ENCODE data around the gene AACS.

Gene AACS, protein sequence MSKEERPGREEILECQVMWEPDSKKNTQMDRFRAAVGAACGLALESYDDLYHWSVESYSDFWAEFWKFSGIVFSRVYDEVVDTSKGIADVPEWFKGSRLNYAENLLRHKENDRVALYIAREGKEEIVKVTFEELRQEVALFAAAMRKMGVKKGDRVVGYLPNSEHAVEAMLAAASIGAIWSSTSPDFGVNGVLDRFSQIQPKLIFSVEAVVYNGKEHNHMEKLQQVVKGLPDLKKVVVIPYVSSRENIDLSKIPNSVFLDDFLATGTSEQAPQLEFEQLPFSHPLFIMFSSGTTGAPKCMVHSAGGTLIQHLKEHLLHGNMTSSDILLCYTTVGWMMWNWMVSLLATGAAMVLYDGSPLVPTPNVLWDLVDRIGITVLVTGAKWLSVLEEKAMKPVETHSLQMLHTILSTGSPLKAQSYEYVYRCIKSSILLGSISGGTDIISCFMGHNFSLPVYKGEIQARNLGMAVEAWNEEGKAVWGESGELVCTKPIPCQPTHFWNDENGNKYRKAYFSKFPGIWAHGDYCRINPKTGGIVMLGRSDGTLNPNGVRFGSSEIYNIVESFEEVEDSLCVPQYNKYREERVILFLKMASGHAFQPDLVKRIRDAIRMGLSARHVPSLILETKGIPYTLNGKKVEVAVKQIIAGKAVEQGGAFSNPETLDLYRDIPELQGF

GRCh38 chr12:125065021-125065918 lies at the start of gene AACS:
TSS of gene AACS (plus strand) at chr12:125065435. CDS start at chr12:125065585, 150 bp downstream.
- Histone ChIP-seq H3K27me3 (replicated peaks; ENCODE audit: control insufficient read depth, insufficient read depth, low read length) (no peaks in the 10 kb centered on the region), H3K9me3 (ENCODE audit: control insufficient read depth, low read length) (peaks cover 5% of the 10 kb centered on the region), H3K4me3 (ENCODE audit: low read length) (peak within 1 kb of the TSS; percentile 92), H3K9ac (ENCODE audit: low read length) (peak within 1 kb of the TSS; percentile 93), H3K4me1 (ENCODE audit: control insufficient read depth, insufficient read depth, low read length) (peaks cover 27% of the 10 kb centered on the region), H3K36me3 (ENCODE audit: control insufficient read depth, insufficient read depth, low read length, severe bottlenecking) (peaks cover 2% of the 10 kb centered on the region)
- peak; percentile 91 for DNase-seq (ENCODE audit: low read depth)

DNA sequence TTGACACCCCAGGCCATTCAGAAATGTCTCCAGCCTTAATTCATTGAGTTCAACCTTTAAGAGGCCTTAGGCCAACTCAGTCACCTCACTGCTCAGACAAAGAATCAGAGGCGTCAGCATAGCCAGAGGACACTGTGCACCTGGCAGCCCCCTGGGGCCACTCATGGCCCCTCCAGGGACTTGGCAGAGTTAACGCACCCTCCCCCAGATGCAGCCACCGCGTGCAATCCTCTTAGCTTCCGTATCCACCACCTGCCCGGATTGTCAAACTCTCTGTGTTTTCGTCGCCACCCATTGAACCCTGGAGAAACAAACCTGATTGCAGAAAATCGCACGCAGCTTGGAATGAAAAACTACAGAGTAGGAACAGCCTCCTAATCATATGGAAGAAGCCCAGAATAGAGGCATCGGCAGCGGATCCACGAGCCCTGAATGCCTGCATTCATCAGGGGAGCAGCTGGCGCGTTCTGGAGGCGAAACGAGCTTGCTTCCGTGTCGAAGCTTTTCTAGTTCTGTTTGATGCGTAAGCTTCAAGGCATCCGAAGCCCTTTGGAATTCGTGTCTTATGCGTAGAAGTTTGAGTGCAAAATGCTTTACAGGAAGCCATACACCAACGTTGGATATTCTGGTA lies 49.4 kb upstream of the AACS start:
- no peak for DNase-seq (ENCODE audit: low read depth)
- no peaks in the 10 kb centered on the region for H3K4me1 ChIP-seq (ENCODE audit: control insufficient read depth, insufficient read depth, low read length)
- H3K4me3 ChIP-seq (ENCODE audit: low read length) = no peak overlapping the region
- H3K27me3 ChIP-seq (replicated peaks; ENCODE audit: control insufficient read depth, insufficient read depth, low read length) = no peaks in the 10 kb centered on the region
- H3K9ac ChIP-seq (ENCODE audit: low read length) = no peak overlapping the region
- no peaks in the 10 kb centered on the region for H3K36me3 ChIP-seq (ENCODE audit: control insufficient read depth, insufficient read depth, low read length, severe bottlenecking)
- no peaks in the 10 kb centered on the region for H3K9me3 ChIP-seq (ENCODE audit: control insufficient read depth, low read length)

DNA sequence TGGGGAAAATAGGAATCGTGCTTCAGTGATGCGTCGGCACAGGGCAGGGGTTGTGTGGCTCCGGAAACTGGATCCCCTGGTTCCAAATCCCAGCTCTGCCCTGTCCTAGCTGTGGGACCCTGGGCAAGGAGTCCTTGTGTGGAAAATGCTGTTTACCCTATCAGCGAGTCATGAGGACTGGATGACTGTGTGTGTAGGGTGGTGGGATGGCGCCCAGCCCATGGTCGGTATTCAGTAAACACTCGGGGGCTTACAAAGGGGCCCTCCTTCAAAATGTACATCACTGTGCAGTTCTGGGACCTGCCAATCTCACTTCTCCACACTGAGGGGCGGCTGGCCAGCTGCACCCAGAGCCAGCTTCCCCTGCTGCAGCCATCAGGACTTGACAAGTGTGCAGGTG lies 47.4 kb upstream of the AACS start:
- H3K36me3 ChIP-seq (ENCODE audit: control insufficient read depth, insufficient read depth, low read length, severe bottlenecking) = no peaks in the 10 kb centered on the region
- H3K4me1 ChIP-seq (ENCODE audit: control insufficient read depth, insufficient read depth, low read length) = no peaks in the 10 kb centered on the region
- no peak for DNase-seq (ENCODE audit: low read depth)
- H3K9me3 ChIP-seq (ENCODE audit: control insufficient read depth, low read length) = no peaks in the 10 kb centered on the region
- H3K4me3 ChIP-seq (ENCODE audit: low read length) = no peak overlapping the region
- H3K9ac ChIP-seq (ENCODE audit: low read length) = no peak overlapping the region
- no peaks in the 10 kb centered on the region for H3K27me3 ChIP-seq (replicated peaks; ENCODE audit: control insufficient read depth, insufficient read depth, low read length)

DNA sequence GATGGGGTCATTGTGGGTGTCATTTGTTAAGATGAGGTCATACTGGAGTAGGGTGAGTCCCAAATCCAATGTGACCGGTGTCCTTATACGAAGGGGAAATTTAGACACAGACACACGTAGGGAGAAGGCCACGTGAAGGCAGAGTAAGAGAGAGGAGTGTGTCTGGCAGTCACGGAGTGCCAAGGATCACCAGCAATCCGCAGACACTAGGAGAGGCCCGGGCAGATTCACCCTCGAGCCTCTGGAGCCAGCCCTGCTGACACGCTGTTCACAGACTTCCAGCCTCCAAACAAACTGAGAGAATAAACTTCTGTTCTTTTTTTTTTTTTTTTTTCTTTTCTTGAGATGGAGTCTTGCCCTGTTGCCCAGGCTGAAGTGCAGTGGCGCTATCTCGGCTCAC lies 46.9 kb upstream of the AACS start:
- no peaks in the 10 kb centered on the region for H3K36me3 ChIP-seq (ENCODE audit: control insufficient read depth, insufficient read depth, low read length, severe bottlenecking)
- H3K27me3 ChIP-seq (replicated peaks; ENCODE audit: control insufficient read depth, insufficient read depth, low read length) = no peaks in the 10 kb centered on the region
- no peaks in the 10 kb centered on the region for H3K4me1 ChIP-seq (ENCODE audit: control insufficient read depth, insufficient read depth, low read length)

DNA sequence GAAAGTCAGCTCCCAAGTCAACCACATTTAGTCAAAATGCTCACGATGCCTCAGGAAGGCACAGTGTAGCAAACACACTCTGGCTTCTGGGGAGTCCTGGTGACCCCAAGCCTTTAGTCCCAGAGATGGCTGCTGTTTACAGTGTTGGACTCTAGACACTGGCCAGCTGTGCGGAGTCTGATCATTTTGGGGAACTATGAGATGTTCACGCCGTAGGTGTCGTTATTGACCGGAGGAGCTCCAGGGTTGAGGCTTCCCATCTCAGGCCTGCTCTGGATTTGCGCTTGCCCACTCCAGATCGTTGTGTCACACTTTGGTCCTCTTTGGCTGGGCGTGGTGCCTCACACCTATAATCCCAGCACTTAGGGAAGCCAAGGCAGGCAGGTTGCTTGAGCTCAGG lies 44.1 kb upstream of the AACS start:
- Histone ChIP-seq H3K36me3 (ENCODE audit: control insufficient read depth, insufficient read depth, low read length, severe bottlenecking) (no peaks in the 10 kb centered on the region), H3K9ac (ENCODE audit: low read length) (no peak overlapping the region), H3K9me3 (ENCODE audit: control insufficient read depth, low read length) (peaks cover 4% of the 10 kb centered on the region), H3K4me1 (ENCODE audit: control insufficient read depth, insufficient read depth, low read length) (no peaks in the 10 kb centered on the region), H3K27me3 (replicated peaks; ENCODE audit: control insufficient read depth, insufficient read depth, low read length) (no peaks in the 10 kb centered on the region), H3K4me3 (ENCODE audit: low read length) (no peak overlapping the region)
- DNase-seq (ENCODE audit: low read depth) = no peak

More for the DNA sequence above, 46.9 kb upstream of the AACS start:
- Histone ChIP-seq H3K9ac (ENCODE audit: low read length) (no peak overlapping the region), H3K4me3 (ENCODE audit: low read length) (no peak overlapping the region), H3K9me3 (ENCODE audit: control insufficient read depth, low read length) (peaks cover 3% of the 10 kb centered on the region)
- DNase-seq (ENCODE audit: low read depth) = no peak

DNA sequence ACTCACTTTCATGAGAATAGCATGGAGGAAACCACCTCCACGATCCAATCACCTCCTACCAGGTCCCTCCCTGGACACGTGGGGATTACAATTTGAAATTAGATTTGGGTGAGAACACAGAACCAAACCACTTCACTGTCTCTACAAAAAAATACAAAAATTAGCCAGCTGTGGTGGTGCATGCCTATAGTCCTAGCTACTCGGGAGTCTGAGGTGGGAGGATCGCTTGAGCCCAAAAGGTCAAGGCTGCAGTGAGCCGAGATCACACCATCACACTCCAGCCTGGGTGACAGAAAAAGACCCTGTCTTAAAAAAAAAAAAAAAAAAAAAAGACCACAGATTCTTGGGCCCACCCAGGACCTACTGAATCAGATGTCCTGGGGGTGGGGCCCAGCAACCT lies 43.5 kb upstream of the AACS start:
- no peaks in the 10 kb centered on the region for H3K27me3 ChIP-seq (replicated peaks; ENCODE audit: control insufficient read depth, insufficient read depth, low read length)
- no peak for DNase-seq (ENCODE audit: low read depth)
- H3K9ac ChIP-seq (ENCODE audit: low read length) = no peak overlapping the region
- no peaks in the 10 kb centered on the region for H3K4me1 ChIP-seq (ENCODE audit: control insufficient read depth, insufficient read depth, low read length)
- peaks cover 4% of the 10 kb centered on the region for H3K9me3 ChIP-seq (ENCODE audit: control insufficient read depth, low read length)
- H3K4me3 ChIP-seq (ENCODE audit: low read length) = no peak overlapping the region
- H3K36me3 ChIP-seq (ENCODE audit: control insufficient read depth, insufficient read depth, low read length, severe bottlenecking) = no peaks in the 10 kb centered on the region

GRCh38 chr12:125023065-125023464 lies 42.2 kb upstream of the AACS start:
- H3K9ac ChIP-seq (ENCODE audit: low read length) = no peak overlapping the region
- DNase-seq (ENCODE audit: low read depth) = no peak
- no peaks in the 10 kb centered on the region for H3K36me3 ChIP-seq (ENCODE audit: control insufficient read depth, insufficient read depth, low read length, severe bottlenecking)
- H3K4me3 ChIP-seq (ENCODE audit: low read length) = no peak overlapping the region
- peaks cover 4% of the 10 kb centered on the region for H3K9me3 ChIP-seq (ENCODE audit: control insufficient read depth, low read length)
- no peaks in the 10 kb centered on the region for H3K4me1 ChIP-seq (ENCODE audit: control insufficient read depth, insufficient read depth, low read length)
- H3K27me3 ChIP-seq (replicated peaks; ENCODE audit: control insufficient read depth, insufficient read depth, low read length) = no peaks in the 10 kb centered on the region

DNA sequence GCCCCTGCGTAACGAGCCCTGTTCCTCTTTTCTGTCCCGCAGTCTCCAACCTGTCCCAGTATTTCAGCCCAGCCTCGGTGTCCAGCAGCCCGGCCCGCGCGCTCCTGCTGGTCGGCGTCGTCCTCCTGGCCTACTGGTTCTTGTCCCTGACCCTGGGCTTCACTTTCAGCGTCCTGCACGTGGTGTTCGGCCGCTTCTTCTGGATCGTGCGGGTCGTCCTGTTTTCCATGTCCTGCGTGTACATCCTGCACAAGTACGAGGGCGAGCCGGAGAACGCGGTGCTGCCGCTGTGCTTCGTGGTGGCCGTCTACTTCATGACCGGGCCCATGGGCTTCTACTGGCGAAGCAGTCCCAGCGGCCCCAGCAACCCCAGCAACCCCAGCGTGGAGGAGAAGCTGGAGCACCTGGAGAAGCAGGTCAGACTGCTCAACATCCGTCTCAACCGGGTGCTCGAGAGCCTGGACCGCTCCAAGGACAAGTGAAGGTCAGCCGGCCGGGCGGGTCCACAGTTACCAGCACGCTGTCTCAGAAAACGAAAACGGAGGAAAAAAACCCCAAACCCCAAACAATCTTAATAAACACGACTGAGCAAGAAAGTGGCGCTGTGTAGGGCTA lies 40.2 kb upstream of the AACS start:
- Histone ChIP-seq H3K9me3 (ENCODE audit: control insufficient read depth, low read length) (peaks cover 4% of the 10 kb centered on the region), H3K4me1 (ENCODE audit: control insufficient read depth, insufficient read depth, low read length) (no peaks in the 10 kb centered on the region), H3K27me3 (replicated peaks; ENCODE audit: control insufficient read depth, insufficient read depth, low read length) (no peaks in the 10 kb centered on the region), H3K4me3 (ENCODE audit: low read length) (no peak overlapping the region), H3K36me3 (ENCODE audit: control insufficient read depth, insufficient read depth, low read length, severe bottlenecking) (no peaks in the 10 kb centered on the region), H3K9ac (ENCODE audit: low read length) (no peak overlapping the region)
- no peak for DNase-seq (ENCODE audit: low read depth)

DNA sequence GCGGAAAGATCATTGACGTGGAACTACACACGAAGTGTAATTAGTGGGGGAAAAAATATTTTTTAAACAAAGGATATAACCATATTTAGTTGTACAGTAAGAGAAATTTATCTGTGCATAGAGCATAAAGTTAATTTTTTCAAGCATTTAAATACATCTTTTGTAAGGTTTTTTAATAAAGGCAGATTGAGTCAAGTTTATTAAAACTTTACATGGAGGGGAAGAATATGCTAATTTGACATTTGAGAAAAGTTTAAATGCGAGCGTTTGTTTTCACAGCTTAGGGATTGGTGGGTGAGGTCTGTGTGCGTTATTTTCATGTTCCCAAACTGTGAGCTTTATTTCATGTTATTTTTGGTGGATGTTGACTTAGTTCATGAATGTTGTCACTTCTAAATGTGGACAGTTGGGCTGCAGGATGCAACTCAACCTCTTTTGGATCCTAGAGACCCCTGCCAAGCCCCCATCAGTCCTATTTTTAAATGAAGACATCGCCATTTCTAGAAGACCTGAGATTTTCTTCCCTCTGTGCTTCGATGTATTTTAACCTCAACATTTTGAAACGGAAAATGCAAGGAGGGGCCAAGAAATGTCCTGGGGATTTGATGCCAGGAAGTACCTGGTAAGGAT lies 39.5 kb upstream of the AACS start:
- Histone ChIP-seq H3K4me3 (ENCODE audit: low read length) (no peak overlapping the region), H3K4me1 (ENCODE audit: control insufficient read depth, insufficient read depth, low read length) (no peaks in the 10 kb centered on the region), H3K9ac (ENCODE audit: low read length) (no peak overlapping the region), H3K9me3 (ENCODE audit: control insufficient read depth, low read length) (peaks cover 4% of the 10 kb centered on the region), H3K27me3 (replicated peaks; ENCODE audit: control insufficient read depth, insufficient read depth, low read length) (no peaks in the 10 kb centered on the region), H3K36me3 (ENCODE audit: control insufficient read depth, insufficient read depth, low read length, severe bottlenecking) (no peaks in the 10 kb centered on the region)
- no peak for DNase-seq (ENCODE audit: low read depth)

DNA sequence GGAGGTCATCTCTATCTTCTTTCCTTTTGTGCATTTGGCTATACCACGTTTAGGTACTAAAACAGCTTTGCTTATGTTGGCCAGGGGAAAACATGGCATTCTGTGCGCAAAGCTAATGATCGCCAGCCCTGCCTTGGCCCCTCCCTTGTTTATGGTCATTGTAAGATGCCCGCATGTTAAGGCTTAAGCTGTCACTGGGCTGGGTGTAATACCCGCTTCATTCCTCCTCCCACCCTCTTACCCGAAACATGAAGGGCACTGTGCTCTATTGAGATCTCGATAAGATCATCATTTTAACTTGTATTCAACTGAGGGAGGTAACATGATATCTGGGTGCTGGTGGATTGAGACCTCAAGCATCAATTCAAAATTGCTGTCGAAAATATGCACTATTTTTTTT lies 37.1 kb upstream of the AACS start:
- DNase-seq (ENCODE audit: low read depth) = no peak
- no peak overlapping the region for H3K4me3 ChIP-seq (ENCODE audit: low read length)
- H3K9me3 ChIP-seq (ENCODE audit: control insufficient read depth, low read length) = peaks cover 3% of the 10 kb centered on the region
- no peaks in the 10 kb centered on the region for H3K27me3 ChIP-seq (replicated peaks; ENCODE audit: control insufficient read depth, insufficient read depth, low read length)
- H3K36me3 ChIP-seq (ENCODE audit: control insufficient read depth, insufficient read depth, low read length, severe bottlenecking) = no peaks in the 10 kb centered on the region
- H3K4me1 ChIP-seq (ENCODE audit: control insufficient read depth, insufficient read depth, low read length) = no peaks in the 10 kb centered on the region
- H3K9ac ChIP-seq (ENCODE audit: low read length) = no peak overlapping the region
